ENCODE data around the gene GLTPD2.

GLTPD2 gene

GRCh38 chr17:4838309-4838785 is 49.6 kb downstream of the GLTPD2 start:
- peaks cover 32% of the 10 kb centered on the region for H3K4me1 ChIP-seq (ENCODE audit: control insufficient read depth, insufficient read depth, low read length)
- H3K27me3 ChIP-seq (ENCODE audit: control insufficient read depth, insufficient read depth, low read length): no peaks in the 10 kb centered on the region
- H3K4me3 ChIP-seq (ENCODE audit: low read length): no peak overlapping the region
- H3K36me3 ChIP-seq (ENCODE audit: control insufficient read depth, insufficient read depth, low read length): no peaks in the 10 kb centered on the region
- no peaks in the 10 kb centered on the region for H3K9me3 ChIP-seq (ENCODE audit: control insufficient read depth, low read length)
- H3K9ac ChIP-seq (ENCODE audit: low read length): no peak overlapping the region

DNA sequence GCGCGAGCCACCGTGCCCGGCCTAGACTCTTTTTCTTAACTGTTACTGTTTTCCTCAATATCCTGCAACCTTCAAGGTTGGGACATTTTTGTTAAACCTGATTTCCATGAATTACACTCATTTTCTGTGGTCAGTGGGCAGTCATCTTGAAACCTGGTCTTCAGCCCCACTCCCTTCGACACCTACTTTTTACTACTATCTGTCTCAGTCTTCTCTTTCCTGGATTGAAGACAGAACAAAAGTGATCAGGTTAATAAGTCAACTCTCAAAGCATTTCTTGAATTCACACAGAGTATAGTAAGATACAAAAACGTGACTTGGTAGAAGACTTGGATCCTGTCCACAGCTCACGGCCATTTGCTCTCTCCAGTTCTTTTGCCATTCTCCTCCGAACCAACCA is 50.5 kb downstream of the GLTPD2 start:
- Histone ChIP-seq H3K27me3 (ENCODE audit: control insufficient read depth, insufficient read depth, low read length) (no peaks in the 10 kb centered on the region), H3K9me3 (ENCODE audit: control insufficient read depth, low read length) (no peaks in the 10 kb centered on the region), H3K4me1 (ENCODE audit: control insufficient read depth, insufficient read depth, low read length) (peaks cover 32% of the 10 kb centered on the region), H3K36me3 (ENCODE audit: control insufficient read depth, insufficient read depth, low read length) (no peaks in the 10 kb centered on the region), H3K4me3 (ENCODE audit: low read length) (no peak overlapping the region), H3K9ac (ENCODE audit: low read length) (no peak overlapping the region)
